Ectodermal cell (in vitro differentiated cells): ENCODE data around the gene TULP4.
"Not testable (repeated sequence)": the region's sequence is repeated elsewhere in the genome, so short reads cannot be mapped to it uniquely, and the experiment has no call there.

Experiments
- H3K27ac ChIP-seq: 2 replicates; pipeline ENCODE4 v1.7.0; 2013; ENCODE audit warnings: mild to moderate bottlenecking, low read depth, low read length; ENCODE audit not compliant: insufficient read depth, poor library complexity, severe bottlenecking
- H3K27me3 ChIP-seq: 2 replicates; pipeline ENCODE4 v1.7.0; 2013; ENCODE audit warnings: mild to moderate bottlenecking, low read length; ENCODE audit not compliant: insufficient read depth, control insufficient read depth, poor library complexity, severe bottlenecking
- H3K36me3 ChIP-seq: one replicate; pipeline ENCODE4 v1.7.0; 2013; ENCODE audit warnings: low read length; ENCODE audit not compliant: control insufficient read depth, insufficient read depth
- H3K4me1 ChIP-seq: one replicate; pipeline ENCODE4 v1.7.0; 2013; ENCODE audit warnings: low read length; ENCODE audit not compliant: control insufficient read depth, insufficient read depth
- H3K4me3 ChIP-seq: 2 replicates; pipeline ENCODE4 v1.7.0; 2013; ENCODE audit warnings: low read depth, low read length, control low read depth; ENCODE audit not compliant: insufficient read depth
- H3K9me3 ChIP-seq: 2 replicates; pipeline ENCODE4 v1.7.0; 2013; ENCODE audit warnings: mild to moderate bottlenecking, low read length, moderate library complexity; ENCODE audit not compliant: control insufficient read depth
- WGBS, 2 experiments: methylation state at CpG; one replicate each; pipeline ENCODE4 v1.1.7; 2013; ENCODE audit warnings: missing lambda C conversion rate in 2 of 2; 5-methylcytosine and 5-hydroxymethylcytosine counted together

TULP4 gene

GRCh38 chr6:158405321-158405831 is 93.1 kb downstream of the TULP4 start:
- H3K9me3 ChIP-seq, H3K27me3 ChIP-seq, H3K4me3 ChIP-seq, H3K27ac ChIP-seq, H3K4me1 ChIP-seq, H3K36me3 ChIP-seq: not testable (repeated sequence)
- WGBS, 2 experiments: 92 to 94% methylated on average over 12 of the region's 12 CpGs

- H3K9me3 ChIP-seq: no peaks in the 10 kb centered on the region
- H3K36me3 ChIP-seq: no peaks in the 10 kb centered on the region
- H3K27me3 ChIP-seq: no peaks in the 10 kb centered on the region
- peaks cover 6% of the 10 kb centered on the region for H3K4me1 ChIP-seq
- 95 to 96% methylated on average over 2 of the region's 2 CpGs for WGBS, 2 experiments
- no peak overlapping the region for H3K27ac ChIP-seq
- H3K4me3 ChIP-seq: no peak overlapping the region
Measured at GRCh38 chr6:158405933-158406332, 93.7 kb downstream of the TULP4 start.

GRCh38 chr6:158406736-158407135 is 94.5 kb downstream of the TULP4 start:
- Histone ChIP-seq H3K4me3 (no peak overlapping the region), H3K4me1 (peaks cover 6% of the 10 kb centered on the region), H3K27me3 (no peaks in the 10 kb centered on the region), H3K27ac (no peak overlapping the region), H3K36me3 (no peaks in the 10 kb centered on the region), H3K9me3 (no peaks in the 10 kb centered on the region)
- 96 to 97% methylated on average over 2 of the region's 2 CpGs for WGBS, 2 experiments

GRCh38 chr6:158408013-158408412 is 95.7 kb downstream of the TULP4 start:
- Histone ChIP-seq H3K4me1 (peaks cover 6% of the 10 kb centered on the region), H3K4me3 (no peak overlapping the region), H3K36me3 (no peaks in the 10 kb centered on the region), H3K27ac (no peak overlapping the region), H3K9me3 (no peaks in the 10 kb centered on the region), H3K27me3 (no peaks in the 10 kb centered on the region)
- WGBS, 2 experiments: 92 to 95% methylated on average over 9 of the region's 9 CpGs

- no peaks in the 10 kb centered on the region for H3K9me3 ChIP-seq
- H3K36me3 ChIP-seq: no peaks in the 10 kb centered on the region
- H3K27me3 ChIP-seq: no peaks in the 10 kb centered on the region
- H3K4me3 ChIP-seq: no peak overlapping the region
- peaks cover 6% of the 10 kb centered on the region for H3K4me1 ChIP-seq
- WGBS, 2 experiments: 58 to 64% methylated on average over 9 of the region's 9 CpGs
- H3K27ac ChIP-seq: no peak overlapping the region
Measured at GRCh38 chr6:158408552-158409130, 96.4 kb downstream of the TULP4 start.

GRCh38 chr6:158409451-158409850 is 97.2 kb downstream of the TULP4 start:
- H3K27me3 ChIP-seq: no peaks in the 10 kb centered on the region
- 94 to 95% methylated on average over 3 of the region's 3 CpGs for WGBS, 2 experiments
- H3K36me3 ChIP-seq: no peaks in the 10 kb centered on the region
- H3K4me1 ChIP-seq: peaks cover 6% of the 10 kb centered on the region
- no peaks in the 10 kb centered on the region for H3K9me3 ChIP-seq
- no peak overlapping the region for H3K4me3 ChIP-seq
- no peak overlapping the region for H3K27ac ChIP-seq

- H3K9me3 ChIP-seq: no peaks in the 10 kb centered on the region
- H3K36me3 ChIP-seq: no peaks in the 10 kb centered on the region
- H3K27me3 ChIP-seq: no peaks in the 10 kb centered on the region
- H3K27ac ChIP-seq: no peak overlapping the region
- H3K4me1 ChIP-seq: peaks cover 6% of the 10 kb centered on the region
- WGBS, 2 experiments: 93 to 98% methylated on average over 6 of the region's 8 CpGs
- H3K4me3 ChIP-seq: no peak overlapping the region
Measured at GRCh38 chr6:158410784-158411183, 98.5 kb downstream of the TULP4 start.

GRCh38 chr6:158411998-158412397 is 99.7 kb downstream of the TULP4 start:
- H3K4me3 ChIP-seq: no peak overlapping the region
- H3K27ac ChIP-seq: no peak overlapping the region
- no peaks in the 10 kb centered on the region for H3K27me3 ChIP-seq
- no peaks in the 10 kb centered on the region for H3K9me3 ChIP-seq
- H3K4me1 ChIP-seq: peaks cover 6% of the 10 kb centered on the region
- no peaks in the 10 kb centered on the region for H3K36me3 ChIP-seq
- WGBS, 2 experiments: 93 to 95% methylated on average over 4 of the region's 4 CpGs

- H3K27me3 ChIP-seq: no peaks in the 10 kb centered on the region
- no peak overlapping the region for H3K27ac ChIP-seq
- H3K36me3 ChIP-seq: no peaks in the 10 kb centered on the region
- 95 to 96% methylated on average over 16 of the region's 16 CpGs for WGBS, 2 experiments
- H3K4me1 ChIP-seq: peaks cover 6% of the 10 kb centered on the region
- H3K9me3 ChIP-seq: no peaks in the 10 kb centered on the region
- H3K4me3 ChIP-seq: no peak overlapping the region
Measured at GRCh38 chr6:158413028-158413427, 100.8 kb downstream of the TULP4 start.

- H3K36me3 ChIP-seq: no peaks in the 10 kb centered on the region
- H3K9me3 ChIP-seq: no peaks in the 10 kb centered on the region
- no peaks in the 10 kb centered on the region for H3K4me1 ChIP-seq
- no peaks in the 10 kb centered on the region for H3K27me3 ChIP-seq
- no peak overlapping the region for H3K27ac ChIP-seq
- no peak overlapping the region for H3K4me3 ChIP-seq
- WGBS, 2 experiments: 92 to 96% methylated on average over 5 of the region's 5 CpGs
Measured at GRCh38 chr6:158413814-158414565, 101.7 kb downstream of the TULP4 start.
